ENCODE data around the gene ANTXR2.

DNA sequence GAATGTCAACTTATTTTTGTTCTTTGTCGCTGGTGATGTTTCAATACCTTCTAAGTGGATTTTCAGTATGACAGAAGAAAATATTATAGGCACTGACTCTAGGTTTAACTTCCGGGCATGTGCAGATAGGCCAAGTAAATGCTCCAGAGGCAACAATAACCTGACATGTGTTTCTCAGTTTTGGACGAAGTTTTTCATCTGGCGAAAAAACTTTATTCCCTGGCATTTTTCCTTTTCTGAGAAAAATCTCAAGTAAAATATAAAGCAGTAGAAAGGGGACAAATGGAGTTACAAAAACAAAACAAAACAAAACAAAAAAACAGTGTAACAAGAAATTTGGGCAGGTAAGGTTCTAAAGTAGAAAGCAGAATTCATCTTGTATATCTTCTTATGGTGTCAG, 173.5 kb downstream of the ANTXR2 start:
- TF ChIP-seq ZSCAN31 (CRISPR knock-in tag; IDR thresholded peaks at IDR 0.05; ENCODE audit: low read depth) (no peak), RFX5 (IDR thresholded peaks at IDR 0.05; ENCODE audit: low read depth, low read length) (no peak), ELF1 (CRISPR knock-in tag; IDR thresholded peaks at IDR 0.05) (no peak), HDAC2 (CRISPR knock-in tag; IDR thresholded peaks at IDR 0.05) (no peak), ZBTB1 (CRISPR knock-in tag; IDR thresholded peaks at IDR 0.05; ENCODE audit: borderline replicate concordance) (no peak)
- TF ChIP-seq, protein P1, sequence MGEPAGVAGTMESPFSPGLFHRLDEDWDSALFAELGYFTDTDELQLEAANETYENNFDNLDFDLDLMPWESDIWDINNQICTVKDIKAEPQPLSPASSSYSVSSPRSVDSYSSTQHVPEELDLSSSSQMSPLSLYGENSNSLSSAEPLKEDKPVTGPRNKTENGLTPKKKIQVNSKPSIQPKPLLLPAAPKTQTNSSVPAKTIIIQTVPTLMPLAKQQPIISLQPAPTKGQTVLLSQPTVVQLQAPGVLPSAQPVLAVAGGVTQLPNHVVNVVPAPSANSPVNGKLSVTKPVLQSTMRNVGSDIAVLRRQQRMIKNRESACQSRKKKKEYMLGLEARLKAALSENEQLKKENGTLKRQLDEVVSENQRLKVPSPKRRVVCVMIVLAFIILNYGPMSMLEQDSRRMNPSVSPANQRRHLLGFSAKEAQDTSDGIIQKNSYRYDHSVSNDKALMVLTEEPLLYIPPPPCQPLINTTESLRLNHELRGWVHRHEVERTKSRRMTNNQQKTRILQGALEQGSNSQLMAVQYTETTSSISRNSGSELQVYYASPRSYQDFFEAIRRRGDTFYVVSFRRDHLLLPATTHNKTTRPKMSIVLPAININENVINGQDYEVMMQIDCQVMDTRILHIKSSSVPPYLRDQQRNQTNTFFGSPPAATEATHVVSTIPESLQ (CRISPR knock-in tag; conservative IDR thresholded peaks at IDR 0.05) = no peak
- TF ChIP-seq, protein P2, sequence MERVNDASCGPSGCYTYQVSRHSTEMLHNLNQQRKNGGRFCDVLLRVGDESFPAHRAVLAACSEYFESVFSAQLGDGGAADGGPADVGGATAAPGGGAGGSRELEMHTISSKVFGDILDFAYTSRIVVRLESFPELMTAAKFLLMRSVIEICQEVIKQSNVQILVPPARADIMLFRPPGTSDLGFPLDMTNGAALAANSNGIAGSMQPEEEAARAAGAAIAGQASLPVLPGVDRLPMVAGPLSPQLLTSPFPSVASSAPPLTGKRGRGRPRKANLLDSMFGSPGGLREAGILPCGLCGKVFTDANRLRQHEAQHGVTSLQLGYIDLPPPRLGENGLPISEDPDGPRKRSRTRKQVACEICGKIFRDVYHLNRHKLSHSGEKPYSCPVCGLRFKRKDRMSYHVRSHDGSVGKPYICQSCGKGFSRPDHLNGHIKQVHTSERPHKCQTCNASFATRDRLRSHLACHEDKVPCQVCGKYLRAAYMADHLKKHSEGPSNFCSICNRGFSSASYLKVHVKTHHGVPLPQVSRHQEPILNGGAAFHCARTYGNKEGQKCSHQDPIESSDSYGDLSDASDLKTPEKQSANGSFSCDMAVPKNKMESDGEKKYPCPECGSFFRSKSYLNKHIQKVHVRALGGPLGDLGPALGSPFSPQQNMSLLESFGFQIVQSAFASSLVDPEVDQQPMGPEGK (CRISPR knock-in tag; IDR thresholded peaks at IDR 0.05) = no peak
- TF ChIP-seq, protein P3, sequence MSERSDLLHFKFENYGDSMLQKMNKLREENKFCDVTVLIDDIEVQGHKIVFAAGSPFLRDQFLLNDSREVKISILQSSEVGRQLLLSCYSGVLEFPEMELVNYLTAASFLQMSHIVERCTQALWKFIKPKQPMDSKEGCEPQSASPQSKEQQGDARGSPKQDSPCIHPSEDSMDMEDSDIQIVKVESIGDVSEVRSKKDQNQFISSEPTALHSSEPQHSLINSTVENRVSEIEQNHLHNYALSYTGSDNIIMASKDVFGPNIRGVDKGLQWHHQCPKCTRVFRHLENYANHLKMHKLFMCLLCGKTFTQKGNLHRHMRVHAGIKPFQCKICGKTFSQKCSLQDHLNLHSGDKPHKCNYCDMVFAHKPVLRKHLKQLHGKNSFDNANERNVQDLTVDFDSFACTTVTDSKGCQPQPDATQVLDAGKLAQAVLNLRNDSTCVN (CRISPR knock-in tag; IDR thresholded peaks at IDR 0.05; ENCODE audit: borderline replicate concordance) = no peak

All from HepG2 (cell line).